ENCODE data around the gene PACS1. TPM values are rescaled to one million over a fixed set of nuclear protein-coding genes. Genes with fewer than 3 reads are reported as not detected.

Gene PACS1
- total RNA-seq, 1 experiment from 2014 or later, result 91.8 TPM

DNA sequence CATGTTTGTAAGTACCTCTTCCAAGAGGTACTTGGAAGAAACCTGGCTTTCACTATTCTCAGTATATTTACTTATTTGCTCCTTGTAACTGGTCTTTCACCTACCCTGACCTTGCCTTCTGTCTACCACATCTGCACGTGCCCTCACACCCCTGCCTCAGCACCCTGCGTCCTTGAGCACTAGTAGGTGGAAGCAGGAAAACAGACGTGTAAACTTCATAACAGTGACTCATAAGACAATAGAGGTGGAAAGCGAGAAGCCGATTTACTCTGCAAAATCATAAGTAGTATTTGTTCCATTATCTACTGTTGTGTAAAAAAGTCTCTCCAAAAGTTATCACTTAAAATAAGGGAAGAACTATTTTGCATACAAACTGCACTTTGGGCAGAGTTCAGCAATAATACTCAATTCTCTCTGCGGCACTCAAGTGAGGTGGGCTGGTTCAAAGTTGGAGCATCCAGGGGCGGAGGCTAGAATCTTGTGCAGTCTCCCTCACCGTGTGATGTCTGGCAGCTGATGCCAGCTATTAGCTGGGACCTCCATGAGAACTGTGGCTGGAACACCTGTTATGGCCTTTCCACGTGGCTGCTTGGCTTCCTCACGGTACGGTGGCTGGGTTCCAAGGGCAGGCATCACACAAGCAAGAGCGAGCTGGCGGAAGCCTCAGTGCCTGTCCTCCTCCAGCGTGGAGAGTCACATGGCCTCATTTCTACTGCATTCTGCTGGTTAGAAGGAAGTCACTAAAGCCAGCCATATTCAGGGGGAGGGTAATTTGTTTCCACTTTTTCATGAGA, 30.4 kb downstream of the PACS1 start:
- Histone ChIP-seq H3K27ac (ENCODE audit: low read length) (peak overlapping the region; percentile 17; the same call in 1 of the 2 replicates), H3K36me3 (ENCODE audit: control insufficient read depth, insufficient read depth, low read length) (no peaks in the 10 kb centered on the region), H3K9me3 (ENCODE audit: control insufficient read depth, insufficient read depth, low read depth, low read length) (no peaks in the 10 kb centered on the region), H3K4me3 (ENCODE audit: low read depth in 2 of 2, low read length in 2 of 2) (no peak overlapping the region), H3K27me3 (ENCODE audit: control insufficient read depth, insufficient read depth, low read length) (no peaks in the 10 kb centered on the region), H3K4me1 (ENCODE audit: control insufficient read depth, insufficient read depth, low read length) (peaks cover 17% of the 10 kb centered on the region)
- intact Hi-C loops (cut with micrococcal nuclease; ENCODE audit: unreplicated experiment), result no loop called here
- ATAC-seq (peak; percentile 59; the same call in 1 of the 2 replicates), DNase-seq (ENCODE audit: low read depth, low spot score) (no peak)
- BruUV-seq (replicated peaks), result no TSS peak
- no peak for TF ChIP-seq POLR2AphosphoS5 (IDR thresholded peaks at IDR 0.05; ENCODE audit: low read depth, low read length)
- TF ChIP-seq, protein P1, sequence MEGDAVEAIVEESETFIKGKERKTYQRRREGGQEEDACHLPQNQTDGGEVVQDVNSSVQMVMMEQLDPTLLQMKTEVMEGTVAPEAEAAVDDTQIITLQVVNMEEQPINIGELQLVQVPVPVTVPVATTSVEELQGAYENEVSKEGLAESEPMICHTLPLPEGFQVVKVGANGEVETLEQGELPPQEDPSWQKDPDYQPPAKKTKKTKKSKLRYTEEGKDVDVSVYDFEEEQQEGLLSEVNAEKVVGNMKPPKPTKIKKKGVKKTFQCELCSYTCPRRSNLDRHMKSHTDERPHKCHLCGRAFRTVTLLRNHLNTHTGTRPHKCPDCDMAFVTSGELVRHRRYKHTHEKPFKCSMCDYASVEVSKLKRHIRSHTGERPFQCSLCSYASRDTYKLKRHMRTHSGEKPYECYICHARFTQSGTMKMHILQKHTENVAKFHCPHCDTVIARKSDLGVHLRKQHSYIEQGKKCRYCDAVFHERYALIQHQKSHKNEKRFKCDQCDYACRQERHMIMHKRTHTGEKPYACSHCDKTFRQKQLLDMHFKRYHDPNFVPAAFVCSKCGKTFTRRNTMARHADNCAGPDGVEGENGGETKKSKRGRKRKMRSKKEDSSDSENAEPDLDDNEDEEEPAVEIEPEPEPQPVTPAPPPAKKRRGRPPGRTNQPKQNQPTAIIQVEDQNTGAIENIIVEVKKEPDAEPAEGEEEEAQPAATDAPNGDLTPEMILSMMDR (IDR thresholded peaks at IDR 0.05), result no peak
- TF ChIP-seq TCF7L2 (IDR thresholded peaks at IDR 0.05; ENCODE audit: low read depth, low read length), result no peak
- TF ChIP-seq, protein P2, sequence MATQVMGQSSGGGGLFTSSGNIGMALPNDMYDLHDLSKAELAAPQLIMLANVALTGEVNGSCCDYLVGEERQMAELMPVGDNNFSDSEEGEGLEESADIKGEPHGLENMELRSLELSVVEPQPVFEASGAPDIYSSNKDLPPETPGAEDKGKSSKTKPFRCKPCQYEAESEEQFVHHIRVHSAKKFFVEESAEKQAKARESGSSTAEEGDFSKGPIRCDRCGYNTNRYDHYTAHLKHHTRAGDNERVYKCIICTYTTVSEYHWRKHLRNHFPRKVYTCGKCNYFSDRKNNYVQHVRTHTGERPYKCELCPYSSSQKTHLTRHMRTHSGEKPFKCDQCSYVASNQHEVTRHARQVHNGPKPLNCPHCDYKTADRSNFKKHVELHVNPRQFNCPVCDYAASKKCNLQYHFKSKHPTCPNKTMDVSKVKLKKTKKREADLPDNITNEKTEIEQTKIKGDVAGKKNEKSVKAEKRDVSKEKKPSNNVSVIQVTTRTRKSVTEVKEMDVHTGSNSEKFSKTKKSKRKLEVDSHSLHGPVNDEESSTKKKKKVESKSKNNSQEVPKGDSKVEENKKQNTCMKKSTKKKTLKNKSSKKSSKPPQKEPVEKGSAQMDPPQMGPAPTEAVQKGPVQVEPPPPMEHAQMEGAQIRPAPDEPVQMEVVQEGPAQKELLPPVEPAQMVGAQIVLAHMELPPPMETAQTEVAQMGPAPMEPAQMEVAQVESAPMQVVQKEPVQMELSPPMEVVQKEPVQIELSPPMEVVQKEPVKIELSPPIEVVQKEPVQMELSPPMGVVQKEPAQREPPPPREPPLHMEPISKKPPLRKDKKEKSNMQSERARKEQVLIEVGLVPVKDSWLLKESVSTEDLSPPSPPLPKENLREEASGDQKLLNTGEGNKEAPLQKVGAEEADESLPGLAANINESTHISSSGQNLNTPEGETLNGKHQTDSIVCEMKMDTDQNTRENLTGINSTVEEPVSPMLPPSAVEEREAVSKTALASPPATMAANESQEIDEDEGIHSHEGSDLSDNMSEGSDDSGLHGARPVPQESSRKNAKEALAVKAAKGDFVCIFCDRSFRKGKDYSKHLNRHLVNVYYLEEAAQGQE (IDR thresholded peaks at IDR 0.05; ENCODE audit: insufficient read depth in 1 of 2, low read depth in 2 of 2, low read length in 1 of 2), result no peak
- TF ChIP-seq SIN3A (IDR thresholded peaks at IDR 0.05; ENCODE audit: borderline replicate concordance, insufficient read depth, low read depth, low read length), result no peak
- ChIA-PET CTCF (no interaction called here), POLR2A (no interaction called here)
- in situ Hi-C loops (cut with HindIII; ENCODE audit: low pct_unique_long_range_greater_than_20kb, low sequenced_read_pairs), result no loop called here

DNA sequence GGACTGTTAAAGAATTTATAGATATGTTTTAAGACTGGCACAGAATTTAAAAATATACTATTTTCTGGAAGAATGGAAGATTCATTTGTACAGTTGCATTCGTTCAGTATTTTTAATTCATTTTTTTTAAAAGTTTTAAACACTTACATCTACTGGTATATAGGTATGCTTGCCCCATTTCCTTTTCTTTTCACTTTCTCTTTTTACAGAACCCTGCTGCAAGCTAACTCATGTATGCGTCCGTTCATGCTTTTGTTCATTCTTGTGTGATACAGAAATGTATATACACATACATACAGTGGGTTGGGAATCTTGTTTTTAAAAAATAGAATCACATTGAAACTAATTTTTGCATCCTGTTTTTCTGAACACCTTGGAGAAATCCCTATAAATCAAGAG, 31.0 kb downstream of the PACS1 start:
- ChIA-PET POLR2A (no interaction called here), CTCF (no interaction called here)
- in situ Hi-C loops (cut with HindIII; ENCODE audit: low pct_unique_long_range_greater_than_20kb, low sequenced_read_pairs), result no loop called here
- Histone ChIP-seq H3K9me3 (ENCODE audit: control insufficient read depth, insufficient read depth, low read depth, low read length) (no peaks in the 10 kb centered on the region), H3K4me3 (ENCODE audit: low read depth in 2 of 2, low read length in 2 of 2) (no peak overlapping the region), H3K4me1 (ENCODE audit: control insufficient read depth, insufficient read depth, low read length) (peaks cover 21% of the 10 kb centered on the region), H3K27me3 (ENCODE audit: control insufficient read depth, insufficient read depth, low read length) (no peaks in the 10 kb centered on the region), H3K36me3 (ENCODE audit: control insufficient read depth, insufficient read depth, low read length) (no peaks in the 10 kb centered on the region), H3K27ac (ENCODE audit: low read length) (no peak overlapping the region; the same call in 1 of the 2 replicates)
- DNase-seq (ENCODE audit: low read depth, low spot score) (no peak), ATAC-seq (no peak)
- TF ChIP-seq SIN3A (IDR thresholded peaks at IDR 0.05; ENCODE audit: borderline replicate concordance, insufficient read depth, low read depth, low read length), result no peak
- TF ChIP-seq, protein P2 (IDR thresholded peaks at IDR 0.05; ENCODE audit: insufficient read depth in 1 of 2, low read depth in 2 of 2, low read length in 1 of 2), result 0 out of 4 replicates have a peak, but pooled peaks of 1 of the 2 experiments have one; percentile 20
- no TSS peak for BruUV-seq (replicated peaks)
- intact Hi-C loops (cut with micrococcal nuclease; ENCODE audit: unreplicated experiment), result no loop called here

Measured in Panc1 (cell line).